Activated T-helper 2 cell treated with anti-CD3 and anti-CD28 coated beads, Interferon-gamma antibody, Interleukin-2, Interleukin-4, amounts not matched to agents 10 μg/mL and 5 μg/mL and 100 μg/mL, durations not matched to agents 14 hours and 24 hours and 36 hours (primary cell): Measurements from ENCODE around the gene OR10T2. TPM values are rescaled to one million over a fixed set of nuclear protein-coding genes. Genes with fewer than 3 reads are reported as not detected.
"Not testable (repeated sequence)": the region's sequence is repeated elsewhere in the genome, so short reads cannot be mapped to it uniquely, and the experiment has no call there.

Experiments
- DNase-seq: peaks from one replicate; pipeline ENCODE4 v3.0.0; 2021; ENCODE audit warnings: low spot score
- H3K27ac Mint-ChIP-seq: one replicate; pipeline ENCODE4 v1.8.0; 2021; ENCODE audit warnings: mixed read lengths
- H3K27me3 Mint-ChIP-seq: one replicate; pipeline ENCODE4 v1.8.0; 2021; ENCODE audit warnings: low read depth, mixed read lengths
- H3K36me3 Mint-ChIP-seq: one replicate; pipeline ENCODE4 v1.8.0; 2021; ENCODE audit warnings: low read depth, mixed read lengths
- H3K4me1 Mint-ChIP-seq: one replicate; pipeline ENCODE4 v1.8.0; 2021; ENCODE audit warnings: low read depth, mixed read lengths
- H3K4me3 Mint-ChIP-seq: one replicate; pipeline ENCODE4 v1.8.0; 2021; ENCODE audit warnings: low read depth, mild to moderate bottlenecking, moderate library complexity, mixed read lengths
- H3K9me3 Mint-ChIP-seq: one replicate; pipeline ENCODE4 v1.8.0; 2021; ENCODE audit warnings: mixed read lengths
- intact Hi-C: fragments of 100-400 bp; cut with micrococcal nuclease; formaldehyde crosslinking; loops from one replicate; pipeline ENCODE4 v1.15.1; 2023
- total RNA-seq: library from RNA; stranded (reverse); gene quantifications from 2 replicates; pipeline ENCODE4 v1.2.3, GENCODE V29; 2022

Gene OR10T2
- total RNA-seq, 1 donor from 2014 or later: not detected

- no peak overlapping the region for H3K4me3 Mint-ChIP-seq
- no peak for DNase-seq
- peaks cover 2% of the 10 kb centered on the region for H3K27me3 Mint-ChIP-seq
- H3K27ac Mint-ChIP-seq: no peak overlapping the region
- no peaks in the 10 kb centered on the region for H3K36me3 Mint-ChIP-seq
- H3K9me3 Mint-ChIP-seq: no peaks in the 10 kb centered on the region
- no peaks in the 10 kb centered on the region for H3K4me1 Mint-ChIP-seq
- intact Hi-C loops: no loop called here
Observed at GRCh38 chr1:158391099-158391498, 8.2 kb downstream of the OR10T2 start.

- Mint-ChIP-seq H3K9me3 (no peaks in the 10 kb centered on the region), H3K4me3 (no peak overlapping the region), H3K27ac (no peak overlapping the region), H3K27me3 (peaks cover 2% of the 10 kb centered on the region), H3K4me1 (no peaks in the 10 kb centered on the region), H3K36me3 (no peaks in the 10 kb centered on the region)
- no peak for DNase-seq
- intact Hi-C loops: no loop called here
Observed at GRCh38 chr1:158390331-158390730, 8.9 kb downstream of the OR10T2 start.

- H3K4me3 Mint-ChIP-seq: no peak overlapping the region
- peaks cover 23% of the 10 kb centered on the region for H3K9me3 Mint-ChIP-seq
- intact Hi-C loops: no loop called here
- no peak for DNase-seq
- no peaks in the 10 kb centered on the region for H3K4me1 Mint-ChIP-seq
- no peaks in the 10 kb centered on the region for H3K36me3 Mint-ChIP-seq
- no peak overlapping the region for H3K27ac Mint-ChIP-seq
- H3K27me3 Mint-ChIP-seq: no peaks in the 10 kb centered on the region
Observed at GRCh38 chr1:158374860-158375259, 24.4 kb downstream of the OR10T2 start.

- H3K27ac Mint-ChIP-seq, H3K4me1 Mint-ChIP-seq, H3K4me3 Mint-ChIP-seq, H3K27me3 Mint-ChIP-seq, DNase-seq, H3K36me3 Mint-ChIP-seq, intact Hi-C loops: not testable (repeated sequence)
- H3K9me3 Mint-ChIP-seq: peaks cover 23% of the 10 kb centered on the region
Observed at GRCh38 chr1:158374101-158374500, 25.2 kb downstream of the OR10T2 start.

- Mint-ChIP-seq H3K4me1 (no peaks in the 10 kb centered on the region), H3K36me3 (no peaks in the 10 kb centered on the region), H3K9me3 (peaks cover 23% of the 10 kb centered on the region), H3K27me3 (no peaks in the 10 kb centered on the region), H3K4me3 (no peak overlapping the region), H3K27ac (no peak overlapping the region)
- intact Hi-C loops: no loop called here
- DNase-seq: no peak
Observed at GRCh38 chr1:158371188-158371953, 27.9 kb downstream of the OR10T2 start.

- H3K27me3 Mint-ChIP-seq: no peaks in the 10 kb centered on the region
- no peaks in the 10 kb centered on the region for H3K36me3 Mint-ChIP-seq
- intact Hi-C loops: no loop called here
- peaks cover 3% of the 10 kb centered on the region for H3K9me3 Mint-ChIP-seq
- H3K4me1 Mint-ChIP-seq: no peaks in the 10 kb centered on the region
- DNase-seq: no peak
- no peak overlapping the region for H3K27ac Mint-ChIP-seq
- no peak overlapping the region for H3K4me3 Mint-ChIP-seq
Observed at GRCh38 chr1:158366783-158367182, 32.5 kb downstream of the OR10T2 start.

GRCh38 chr1:158362941-158363340, 36.3 kb downstream of the OR10T2 start:
- Mint-ChIP-seq H3K9me3 (no peaks in the 10 kb centered on the region), H3K27ac (no peak overlapping the region), H3K27me3 (no peaks in the 10 kb centered on the region), H3K4me3 (no peak overlapping the region), H3K4me1 (no peaks in the 10 kb centered on the region), H3K36me3 (no peaks in the 10 kb centered on the region)
- DNase-seq: no peak
- intact Hi-C loops: no loop called here

GRCh38 chr1:158362482-158362881, 36.8 kb downstream of the OR10T2 start:
- H3K36me3 Mint-ChIP-seq: no peaks in the 10 kb centered on the region
- no peaks in the 10 kb centered on the region for H3K9me3 Mint-ChIP-seq
- DNase-seq: no peak
- H3K4me1 Mint-ChIP-seq: no peaks in the 10 kb centered on the region
- intact Hi-C loops: no loop called here
- no peak overlapping the region for H3K27ac Mint-ChIP-seq
- no peak overlapping the region for H3K4me3 Mint-ChIP-seq
- no peaks in the 10 kb centered on the region for H3K27me3 Mint-ChIP-seq

GRCh38 chr1:158357441-158357840, 41.8 kb downstream of the OR10T2 start:
- H3K9me3 Mint-ChIP-seq: no peaks in the 10 kb centered on the region
- no peaks in the 10 kb centered on the region for H3K36me3 Mint-ChIP-seq
- DNase-seq: no peak
- peaks cover 2% of the 10 kb centered on the region for H3K4me1 Mint-ChIP-seq
- intact Hi-C loops: no loop called here
- no peak overlapping the region for H3K27ac Mint-ChIP-seq
- H3K27me3 Mint-ChIP-seq: peaks cover 20% of the 10 kb centered on the region
- no peak overlapping the region for H3K4me3 Mint-ChIP-seq

GRCh38 chr1:158356616-158357015, 42.6 kb downstream of the OR10T2 start:
- no peak overlapping the region for H3K27ac Mint-ChIP-seq
- no peak for DNase-seq
- peaks cover 2% of the 10 kb centered on the region for H3K4me1 Mint-ChIP-seq
- no peaks in the 10 kb centered on the region for H3K36me3 Mint-ChIP-seq
- peaks cover 20% of the 10 kb centered on the region for H3K27me3 Mint-ChIP-seq
- intact Hi-C loops: no loop called here
- no peaks in the 10 kb centered on the region for H3K9me3 Mint-ChIP-seq
- H3K4me3 Mint-ChIP-seq: no peak overlapping the region

- no peak overlapping the region for H3K27ac Mint-ChIP-seq
- no peaks in the 10 kb centered on the region for H3K9me3 Mint-ChIP-seq
- no peaks in the 10 kb centered on the region for H3K36me3 Mint-ChIP-seq
- intact Hi-C loops: no loop called here
- H3K4me3 Mint-ChIP-seq: no peak overlapping the region
- peaks cover 20% of the 10 kb centered on the region for H3K27me3 Mint-ChIP-seq
- no peak for DNase-seq
- H3K4me1 Mint-ChIP-seq: peaks cover 2% of the 10 kb centered on the region
Observed at GRCh38 chr1:158355773-158356285, 43.4 kb downstream of the OR10T2 start.

GRCh38 chr1:158354255-158354654, 45.0 kb downstream of the OR10T2 start:
- H3K27ac Mint-ChIP-seq: no peak overlapping the region
- intact Hi-C loops: no loop called here
- H3K4me3 Mint-ChIP-seq: no peak overlapping the region
- peaks cover 20% of the 10 kb centered on the region for H3K27me3 Mint-ChIP-seq
- DNase-seq: no peak
- H3K36me3 Mint-ChIP-seq: no peaks in the 10 kb centered on the region
- peaks cover 2% of the 10 kb centered on the region for H3K4me1 Mint-ChIP-seq
- H3K9me3 Mint-ChIP-seq: no peaks in the 10 kb centered on the region

GRCh38 chr1:158353303-158354075, 45.8 kb downstream of the OR10T2 start, which contains the start of gene CD1E:
TSS of gene CD1E (plus strand) at chr1:158353894. CDS start at chr1:158353989, 95 bp downstream.
- intact Hi-C loops: no loop called here
- DNase-seq: no peak
- no peak within 1 kb of the TSS for H3K27ac Mint-ChIP-seq
- H3K27me3 Mint-ChIP-seq: peaks cover 20% of the 10 kb centered on the region
- H3K9me3 Mint-ChIP-seq: no peaks in the 10 kb centered on the region
- no peak within 1 kb of the TSS for H3K4me3 Mint-ChIP-seq
- no peaks in the 10 kb centered on the region for H3K36me3 Mint-ChIP-seq
- H3K4me1 Mint-ChIP-seq: peaks cover 2% of the 10 kb centered on the region
